ENCODE measurements around the gene LRIT2. TPM values are rescaled to one million over a fixed set of nuclear protein-coding genes. Genes with fewer than 3 reads are reported as not detected.

The LRIT2 gene
- total and polyA plus RNA-seq, 12 donors: not detected

- Histone ChIP-seq H3K9me3 (no peaks in the 10 kb centered on the region), H3K4me3 (no peak overlapping the region), H3K27me3 (peaks cover 0 to 9% (median 4%) of the 10 kb centered on the region in 7 donors), H3K27ac (no peak overlapping the region), H3K4me1 (no peaks in the 10 kb centered on the region), H3K36me3 (no peaks in the 10 kb centered on the region)
- intact Hi-C loops (cut with DNase I): no loop called here
- TF ChIP-seq, protein P1, sequence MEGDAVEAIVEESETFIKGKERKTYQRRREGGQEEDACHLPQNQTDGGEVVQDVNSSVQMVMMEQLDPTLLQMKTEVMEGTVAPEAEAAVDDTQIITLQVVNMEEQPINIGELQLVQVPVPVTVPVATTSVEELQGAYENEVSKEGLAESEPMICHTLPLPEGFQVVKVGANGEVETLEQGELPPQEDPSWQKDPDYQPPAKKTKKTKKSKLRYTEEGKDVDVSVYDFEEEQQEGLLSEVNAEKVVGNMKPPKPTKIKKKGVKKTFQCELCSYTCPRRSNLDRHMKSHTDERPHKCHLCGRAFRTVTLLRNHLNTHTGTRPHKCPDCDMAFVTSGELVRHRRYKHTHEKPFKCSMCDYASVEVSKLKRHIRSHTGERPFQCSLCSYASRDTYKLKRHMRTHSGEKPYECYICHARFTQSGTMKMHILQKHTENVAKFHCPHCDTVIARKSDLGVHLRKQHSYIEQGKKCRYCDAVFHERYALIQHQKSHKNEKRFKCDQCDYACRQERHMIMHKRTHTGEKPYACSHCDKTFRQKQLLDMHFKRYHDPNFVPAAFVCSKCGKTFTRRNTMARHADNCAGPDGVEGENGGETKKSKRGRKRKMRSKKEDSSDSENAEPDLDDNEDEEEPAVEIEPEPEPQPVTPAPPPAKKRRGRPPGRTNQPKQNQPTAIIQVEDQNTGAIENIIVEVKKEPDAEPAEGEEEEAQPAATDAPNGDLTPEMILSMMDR (IDR thresholded peaks at IDR 0.05): no peak
- ATAC-seq (peak in 2 of 8 donors; percentile 23 to 43), DNase-seq (no peak)
- WGBS, 2 donors: 64 to 79% methylated on average over 25 of the region's 25 CpGs
These were observed 11.2 kb downstream of the LRIT2 start for GRCh38 chr10:84214046-84214572.

DNA sequence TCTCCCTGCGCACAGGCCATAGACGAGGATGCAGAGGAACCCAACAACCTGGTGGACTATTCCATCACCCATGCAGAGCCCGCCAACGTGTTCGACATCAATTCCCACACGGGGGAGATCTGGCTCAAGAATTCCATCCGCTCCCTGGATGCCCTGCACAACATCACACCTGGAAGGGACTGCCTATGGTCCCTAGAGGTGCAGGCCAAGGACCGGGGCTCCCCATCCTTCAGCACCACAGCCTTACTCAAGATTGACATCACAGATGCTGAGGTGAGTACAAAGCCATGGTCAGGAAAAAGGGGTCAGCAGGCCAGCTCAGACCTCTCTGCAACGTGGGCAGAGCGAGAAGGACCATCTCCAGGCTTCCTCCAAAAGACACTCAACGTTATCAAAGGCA is 12.3 kb downstream of the LRIT2 start:
- 84 to 86% methylated on average over 11 of the region's 11 CpGs for WGBS, 2 donors
- no peaks in the 10 kb centered on the region for H3K4me1 ChIP-seq
- TF ChIP-seq, protein P1 (IDR thresholded peaks at IDR 0.05): no peak
- H3K36me3 ChIP-seq: no peaks in the 10 kb centered on the region
- intact Hi-C loops (cut with DNase I): no loop called here
- peaks cover 0 to 11% (median 6%) of the 10 kb centered on the region in 7 donors for H3K27me3 ChIP-seq
- H3K9me3 ChIP-seq: no peaks in the 10 kb centered on the region
- no peak for DNase-seq
- no peak for ATAC-seq
- no peak overlapping the region for H3K27ac ChIP-seq
- H3K4me3 ChIP-seq: no peak overlapping the region

DNA sequence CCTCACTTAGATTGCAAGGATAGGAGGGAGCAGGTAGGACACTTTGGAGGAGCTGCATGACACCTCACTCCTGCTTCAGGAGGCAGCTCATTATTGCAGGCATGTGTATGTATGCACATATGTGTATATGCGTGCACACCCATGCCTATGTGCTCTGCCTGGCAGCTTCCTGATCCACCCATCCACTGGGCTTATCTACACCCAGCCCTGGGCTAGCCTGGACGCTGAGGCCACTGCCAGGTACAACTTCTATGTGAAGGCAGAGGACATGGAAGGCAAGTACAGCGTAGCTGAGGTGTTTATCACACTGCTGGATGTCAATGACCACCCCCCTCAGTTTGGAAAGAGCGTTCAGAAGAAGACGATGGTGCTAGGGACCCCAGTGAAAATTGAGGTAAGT is 13.3 kb downstream of the LRIT2 start:
- intact Hi-C loops (cut with DNase I): no loop called here
- 69 to 75% methylated on average over 5 of the region's 5 CpGs for WGBS, 2 donors

DNA sequence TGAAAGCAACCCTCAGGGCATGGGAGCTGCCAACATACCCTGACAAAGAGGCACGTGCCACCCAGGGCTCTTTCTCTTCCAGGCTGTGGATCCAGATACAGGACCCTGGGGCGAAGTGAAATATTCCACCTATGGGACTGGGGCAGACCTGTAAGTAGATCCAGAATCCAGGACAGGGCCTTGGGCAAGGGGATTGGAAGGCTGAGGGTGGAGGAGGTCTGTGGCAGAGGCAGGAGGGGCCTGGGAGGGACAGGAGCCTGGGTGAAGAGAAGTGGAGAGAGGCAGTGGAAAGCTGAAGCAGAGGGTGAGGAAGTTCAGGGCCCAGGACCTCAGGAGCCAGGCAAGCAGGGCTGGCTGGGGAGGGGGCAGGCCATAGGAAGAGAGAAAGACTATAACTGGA is 13.8 kb downstream of the LRIT2 start:
- Histone ChIP-seq H3K4me3 (no peak overlapping the region), H3K9me3 (no peaks in the 10 kb centered on the region), H3K27ac (no peak overlapping the region), H3K27me3 (peaks cover 0 to 11% (median 7%) of the 10 kb centered on the region in 7 donors), H3K36me3 (no peaks in the 10 kb centered on the region), H3K4me1 (no peaks in the 10 kb centered on the region)
- DNase-seq: no peak
- no peak for ATAC-seq
- TF ChIP-seq, protein P1 (IDR thresholded peaks at IDR 0.05): no peak
- WGBS, 2 donors: 83 to 85% methylated on average over 2 of the region's 2 CpGs
- intact Hi-C loops (cut with DNase I): no loop called here

More for the DNA sequence above, 13.3 kb downstream of the LRIT2 start:
- Histone ChIP-seq H3K27ac (no peak overlapping the region), H3K4me3 (no peak overlapping the region), H3K36me3 (no peaks in the 10 kb centered on the region), H3K27me3 (peaks cover 0 to 11% (median 6%) of the 10 kb centered on the region in 7 donors), H3K9me3 (no peaks in the 10 kb centered on the region), H3K4me1 (no peaks in the 10 kb centered on the region)
- no peak for DNase-seq
- no peak for ATAC-seq
- TF ChIP-seq, protein P1 (IDR thresholded peaks at IDR 0.05): no peak
